ENCODE results near the gene NR6A1. TPM values are rescaled to one million over a fixed set of nuclear protein-coding genes. Genes with fewer than 3 reads are reported as not detected.
"Not testable (repeated sequence)": the region's sequence is repeated elsewhere in the genome, so short reads cannot be mapped to it uniquely, and the experiment has no call there.

Gene NR6A1
- polyA plus RNA-seq, 6 donors from 2014 or later, result 0.08 to 0.11 TPM; not detected in 4

GRCh38 chr9:124738075-124738474, 33.0 kb downstream of the NR6A1 start:
- not testable (repeated sequence) for H3K4me3 Mint-ChIP-seq; H3K27me3 Mint-ChIP-seq; DNase-seq; H3K9me3 Mint-ChIP-seq; ATAC-seq (ENCODE audit: low read depth in 2 of 2); H3K27ac Mint-ChIP-seq; H3K36me3 Mint-ChIP-seq
- peaks cover 3 to 12% (median 3%) of the 10 kb centered on the region in 3 donors for H3K4me1 Mint-ChIP-seq

- Mint-ChIP-seq H3K9me3 (no peaks in the 10 kb centered on the region), H3K4me1 (peaks cover 0 to 8% (median 0%) of the 10 kb centered on the region in 3 donors), H3K4me3 (no peak overlapping the region), H3K27me3 (no peaks in the 10 kb centered on the region), H3K36me3 (no peaks in the 10 kb centered on the region), H3K27ac (peak overlapping the region in 2 of 6 donors; percentile 14 to 44)
- ATAC-seq (ENCODE audit: low read depth in 2 of 2) (no peak), DNase-seq (no peak)
Observed at GRCh38 chr9:124735121-124735520, 36.0 kb downstream of the NR6A1 start.

DNA sequence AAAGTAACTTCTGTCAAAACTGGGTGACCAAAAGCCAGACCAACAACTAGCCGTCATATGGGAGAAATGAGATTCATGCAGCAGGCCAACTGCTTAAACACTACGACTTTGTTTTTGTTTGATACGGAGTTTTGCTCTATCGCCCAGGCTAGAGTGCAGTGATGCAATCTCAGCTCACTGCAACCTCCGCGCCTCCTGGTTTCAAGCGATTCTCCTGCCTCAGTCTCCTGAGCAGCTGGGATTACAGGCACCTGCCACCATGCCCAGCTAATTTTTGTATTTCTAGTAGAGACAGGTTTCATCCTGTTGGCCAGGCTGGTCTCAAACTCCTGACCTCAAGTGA, 36.4 kb downstream of the NR6A1 start:
- H3K27ac Mint-ChIP-seq, result peak overlapping the region in 1 of 6 donors; percentile 14
- not testable (repeated sequence) for H3K36me3 Mint-ChIP-seq

DNA sequence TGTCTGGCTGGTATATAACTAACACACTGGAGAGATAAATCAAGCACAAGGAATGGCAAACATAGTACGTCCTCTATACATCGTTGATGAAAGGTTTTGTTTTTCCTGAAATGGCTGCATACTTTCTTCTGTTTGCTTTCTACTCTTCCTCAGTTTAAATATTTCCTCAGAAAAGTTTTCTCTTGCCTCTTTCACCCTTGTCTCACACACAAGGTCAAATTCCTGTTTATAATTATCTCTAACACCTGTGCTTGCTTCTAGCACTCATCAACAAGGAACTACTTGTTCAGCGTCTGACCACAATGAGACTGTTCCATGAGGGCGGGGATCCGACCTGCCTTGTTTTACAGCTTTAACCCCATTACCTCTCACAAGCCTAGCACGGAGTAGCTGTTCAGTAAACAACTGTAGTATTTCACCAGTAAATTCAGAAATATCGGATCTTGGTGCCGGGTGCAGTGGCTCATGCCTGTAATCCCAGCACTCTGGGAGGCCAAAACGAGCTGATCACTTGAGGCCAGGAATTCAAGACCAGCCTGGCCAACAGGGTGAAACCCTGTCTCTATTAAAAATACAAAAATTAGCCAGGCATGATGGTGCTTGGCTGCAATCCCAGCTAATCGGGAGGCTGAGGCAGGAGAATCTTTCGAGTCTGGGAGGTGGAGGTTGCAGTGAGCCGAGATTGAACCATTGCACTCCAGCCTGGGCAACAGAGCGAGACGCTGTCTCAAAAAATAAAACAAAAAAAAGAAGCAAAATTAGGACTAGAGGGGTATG, 37.0 kb downstream of the NR6A1 start:
- Mint-ChIP-seq H3K36me3 (no peaks in the 10 kb centered on the region), H3K27ac (peak overlapping the region in 1 of 6 donors; percentile 9), H3K4me1 (peaks cover 0 to 8% (median 0%) of the 10 kb centered on the region in 3 donors), H3K27me3 (no peaks in the 10 kb centered on the region), H3K4me3 (peak overlapping the region in 2 of 8 donors; percentile 5 to 46), H3K9me3 (no peaks in the 10 kb centered on the region)
- no peak for ATAC-seq (ENCODE audit: low read depth in 2 of 2)
- DNase-seq, result no peak

More for the DNA sequence above, 36.4 kb downstream of the NR6A1 start:
- not testable (repeated sequence) for ATAC-seq (ENCODE audit: low read depth in 2 of 2); H3K27me3 Mint-ChIP-seq; DNase-seq; H3K4me1 Mint-ChIP-seq; H3K4me3 Mint-ChIP-seq; H3K9me3 Mint-ChIP-seq

DNA sequence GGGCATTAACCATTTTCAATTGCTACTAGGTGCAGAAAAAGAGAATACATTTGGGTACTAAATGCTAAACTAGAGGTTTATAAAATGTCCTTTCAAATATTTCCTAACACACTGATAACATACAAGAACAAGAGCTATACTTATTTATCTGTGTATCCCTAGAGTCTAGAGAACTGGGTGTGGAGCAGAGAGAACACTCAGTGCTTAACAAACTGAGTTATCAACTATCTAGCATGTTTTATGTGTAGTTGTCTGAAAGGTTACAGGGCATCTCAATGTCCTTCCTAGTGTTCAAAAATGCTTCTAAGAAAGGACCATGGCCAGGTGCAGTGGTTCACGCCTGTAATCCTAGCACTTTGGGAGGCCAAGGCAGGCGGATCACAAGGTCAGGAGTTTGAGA, 40.3 kb downstream of the NR6A1 start:
- no peaks in the 10 kb centered on the region for H3K9me3 Mint-ChIP-seq
- no peak for DNase-seq
- H3K27ac Mint-ChIP-seq, result no peak overlapping the region
- ATAC-seq (ENCODE audit: low read depth in 2 of 2), result no peak
- no peak overlapping the region for H3K4me3 Mint-ChIP-seq
- no peaks in the 10 kb centered on the region for H3K36me3 Mint-ChIP-seq
- peaks cover 0 to 8% (median 0%) of the 10 kb centered on the region in 3 donors for H3K4me1 Mint-ChIP-seq
- H3K27me3 Mint-ChIP-seq, result no peaks in the 10 kb centered on the region

DNA sequence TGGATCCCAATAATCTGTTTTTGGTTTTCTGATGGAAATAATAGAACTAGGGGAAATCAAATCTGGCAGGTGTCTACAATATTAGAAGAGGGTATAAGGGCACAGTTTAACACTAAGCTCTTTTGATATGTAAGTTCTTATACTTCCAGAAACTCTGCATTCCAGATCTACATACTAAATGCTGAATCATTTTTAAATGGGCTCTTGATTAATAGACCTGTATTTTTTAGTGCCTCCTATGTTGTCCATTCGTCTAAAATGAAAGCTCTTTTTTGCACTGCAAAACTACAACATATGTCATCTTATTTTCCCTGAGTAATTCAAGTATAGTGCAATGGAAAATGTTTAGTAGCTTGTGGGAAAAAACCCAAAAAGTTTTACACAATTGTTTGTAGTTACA, 44.2 kb downstream of the NR6A1 start:
- Mint-ChIP-seq H3K9me3 (no peaks in the 10 kb centered on the region), H3K27ac (no peak overlapping the region), H3K27me3 (no peaks in the 10 kb centered on the region), H3K36me3 (no peaks in the 10 kb centered on the region), H3K4me1 (no peaks in the 10 kb centered on the region), H3K4me3 (no peak overlapping the region)
- DNase-seq (no peak), ATAC-seq (ENCODE audit: low read depth in 2 of 2) (no peak)

DNA sequence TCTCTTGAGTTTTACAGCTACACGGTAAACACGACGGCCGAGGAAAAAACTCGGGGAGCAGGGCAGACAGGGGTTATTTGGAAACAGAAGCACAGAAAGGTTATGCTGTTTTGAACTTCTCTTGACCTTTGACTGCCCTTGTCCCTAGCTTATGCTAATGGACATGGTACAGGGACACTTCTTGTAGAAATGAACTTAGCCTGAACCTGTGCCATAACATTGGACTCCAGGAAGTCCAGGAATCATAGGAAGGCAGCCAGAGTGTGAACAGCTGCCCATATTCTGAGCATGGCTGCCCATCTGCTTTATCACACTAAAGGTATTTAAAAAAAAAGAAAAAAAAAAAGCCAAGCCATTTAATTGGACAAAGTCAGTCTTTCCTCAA, 46.1 kb downstream of the NR6A1 start:
- ATAC-seq (ENCODE audit: low read depth in 2 of 2) (no peak), DNase-seq (no peak)
- Mint-ChIP-seq H3K4me1 (no peaks in the 10 kb centered on the region), H3K36me3 (no peaks in the 10 kb centered on the region), H3K27me3 (no peaks in the 10 kb centered on the region), H3K4me3 (no peak overlapping the region), H3K9me3 (no peaks in the 10 kb centered on the region), H3K27ac (no peak overlapping the region)

DNA sequence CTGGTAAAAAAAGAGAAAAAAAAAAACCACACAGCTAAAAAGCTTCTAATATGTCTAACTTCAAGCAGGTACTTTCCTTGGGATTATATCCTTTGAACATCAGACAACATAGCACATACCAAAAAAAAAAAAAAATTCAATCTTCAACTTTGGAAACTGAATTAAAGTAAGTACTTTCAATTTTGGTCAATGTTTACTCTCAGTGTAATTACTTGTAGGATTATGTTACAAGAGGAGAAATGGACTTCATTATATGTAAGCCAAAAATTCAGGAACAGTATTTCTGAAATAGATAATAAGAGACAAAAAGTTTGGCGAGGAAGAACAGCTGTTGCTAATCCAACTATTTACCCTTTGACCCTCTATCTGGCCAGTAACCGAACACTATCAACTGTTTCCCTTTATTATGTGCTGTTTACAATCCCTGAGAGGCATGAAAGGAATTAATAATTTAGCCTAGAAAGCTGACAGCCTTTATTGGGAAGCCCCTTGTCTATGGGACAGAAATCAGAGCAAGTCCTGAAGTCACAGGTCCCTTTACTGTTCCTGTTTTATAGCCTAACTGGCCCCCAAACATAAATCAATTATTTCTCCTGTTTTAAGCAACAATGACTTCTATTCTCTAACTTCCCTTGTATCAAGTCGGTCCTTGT, 46.6 kb downstream of the NR6A1 start:
- no peak for DNase-seq
- no peak overlapping the region for H3K4me3 Mint-ChIP-seq
- no peak for ATAC-seq (ENCODE audit: low read depth in 2 of 2)
- no peaks in the 10 kb centered on the region for H3K27me3 Mint-ChIP-seq
- H3K9me3 Mint-ChIP-seq, result no peaks in the 10 kb centered on the region
- no peaks in the 10 kb centered on the region for H3K36me3 Mint-ChIP-seq
- H3K4me1 Mint-ChIP-seq, result no peaks in the 10 kb centered on the region
- peak overlapping the region in 1 of 6 donors; percentile 20 for H3K27ac Mint-ChIP-seq

- Mint-ChIP-seq H3K4me3 (no peak overlapping the region), H3K27ac (no peak overlapping the region), H3K4me1 (no peaks in the 10 kb centered on the region), H3K36me3 (no peaks in the 10 kb centered on the region), H3K27me3 (no peaks in the 10 kb centered on the region), H3K9me3 (no peaks in the 10 kb centered on the region)
- no peak for DNase-seq
- ATAC-seq (ENCODE audit: low read depth in 2 of 2), result no peak
Observed at GRCh38 chr9:124723352-124723751, 47.8 kb downstream of the NR6A1 start.

GRCh38 chr9:124721109-124721906, 49.8 kb downstream of the NR6A1 start:
- H3K27ac Mint-ChIP-seq, result no peak overlapping the region
- H3K36me3 Mint-ChIP-seq, result no peaks in the 10 kb centered on the region
- no peak overlapping the region for H3K4me3 Mint-ChIP-seq
- no peaks in the 10 kb centered on the region for H3K27me3 Mint-ChIP-seq
- ATAC-seq (ENCODE audit: low read depth in 2 of 2), result no peak
- no peaks in the 10 kb centered on the region for H3K9me3 Mint-ChIP-seq
- no peak for DNase-seq
- H3K4me1 Mint-ChIP-seq, result no peaks in the 10 kb centered on the region

DNA sequence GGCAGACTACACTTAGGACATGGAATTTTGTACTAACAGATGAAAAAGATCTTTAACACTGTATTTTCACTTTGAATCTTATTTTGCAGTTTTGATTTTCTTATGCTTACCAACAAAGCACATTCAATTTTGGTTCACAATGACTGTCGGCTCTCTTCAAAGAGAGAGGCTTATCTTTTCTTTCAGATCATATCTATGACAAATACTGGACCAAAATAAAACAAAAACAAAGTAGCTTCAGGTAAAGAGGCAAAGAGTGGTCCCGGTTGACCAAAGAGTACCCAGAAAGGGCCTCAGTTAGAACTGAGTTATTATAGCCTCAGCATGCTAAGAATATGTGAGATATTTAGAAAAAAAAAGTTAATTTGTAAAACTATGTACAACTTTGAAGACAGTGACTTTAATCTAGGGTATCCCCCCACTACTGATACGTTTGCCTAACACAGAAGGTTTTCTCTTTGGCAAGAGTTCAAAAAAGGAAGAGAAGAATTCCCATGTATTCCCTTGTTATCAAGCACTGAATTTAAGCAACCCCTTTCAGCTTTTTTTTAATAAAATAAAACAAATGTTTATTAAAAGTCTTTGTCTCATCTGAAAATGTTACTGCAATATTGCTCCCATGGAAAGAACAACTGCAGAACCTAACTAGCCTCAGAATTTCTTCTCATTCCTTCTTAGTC, 50.5 kb downstream of the NR6A1 start:
- no peak for DNase-seq
- H3K4me3 Mint-ChIP-seq, result no peak overlapping the region
- H3K27me3 Mint-ChIP-seq, result no peaks in the 10 kb centered on the region
- no peak for ATAC-seq (ENCODE audit: low read depth in 2 of 2)
- no peaks in the 10 kb centered on the region for H3K4me1 Mint-ChIP-seq
- no peak overlapping the region for H3K27ac Mint-ChIP-seq
- H3K9me3 Mint-ChIP-seq, result no peaks in the 10 kb centered on the region
- no peaks in the 10 kb centered on the region for H3K36me3 Mint-ChIP-seq

DNA sequence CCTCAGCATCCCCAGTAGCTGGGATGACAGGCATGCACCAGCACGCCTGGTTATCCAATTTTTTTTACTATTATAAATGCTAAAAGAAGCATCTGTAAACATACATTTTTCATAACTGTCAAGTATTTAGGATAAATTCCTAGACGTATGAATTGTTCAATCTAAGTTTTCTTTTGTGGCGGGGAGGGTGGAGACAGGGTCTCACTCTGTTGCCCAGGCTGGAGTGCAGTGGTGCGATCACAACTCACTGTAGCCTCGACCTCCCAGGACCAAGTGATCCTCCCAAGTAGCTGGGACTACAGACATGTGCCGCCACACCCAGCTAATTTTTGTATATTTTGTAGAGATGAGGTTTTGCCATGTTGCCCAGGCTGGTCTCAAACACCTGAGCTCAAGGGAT, 52.2 kb downstream of the NR6A1 start:
- DNase-seq, result no peak
- H3K4me1 Mint-ChIP-seq, result no peaks in the 10 kb centered on the region
- ATAC-seq (ENCODE audit: low read depth in 2 of 2), result no peak
- H3K27me3 Mint-ChIP-seq, result no peaks in the 10 kb centered on the region
- H3K36me3 Mint-ChIP-seq, result no peaks in the 10 kb centered on the region
- no peak overlapping the region for H3K27ac Mint-ChIP-seq
- no peak overlapping the region for H3K4me3 Mint-ChIP-seq
- H3K9me3 Mint-ChIP-seq, result no peaks in the 10 kb centered on the region

DNA sequence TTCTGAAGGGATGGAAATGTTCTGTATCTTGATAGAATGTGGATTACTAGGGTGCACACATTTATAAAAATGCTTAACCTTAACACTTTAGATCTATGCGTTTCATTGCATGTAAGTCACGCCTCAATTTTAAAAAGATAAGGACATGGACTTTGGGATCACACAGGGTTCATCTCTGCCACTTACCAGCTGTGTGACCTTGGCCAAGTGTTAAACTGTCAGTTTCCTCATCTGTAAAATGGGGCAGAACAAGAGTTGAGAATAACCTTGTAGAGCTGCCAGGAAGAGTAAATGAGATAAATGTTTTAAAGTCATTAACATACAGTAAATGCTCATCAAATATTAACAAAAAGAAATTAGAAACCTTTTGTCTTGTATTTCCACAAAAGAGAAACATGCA, 53.5 kb downstream of the NR6A1 start:
- Mint-ChIP-seq H3K4me3 (no peak overlapping the region), H3K27ac (no peak overlapping the region), H3K27me3 (no peaks in the 10 kb centered on the region), H3K9me3 (no peaks in the 10 kb centered on the region), H3K4me1 (no peaks in the 10 kb centered on the region), H3K36me3 (no peaks in the 10 kb centered on the region)
- DNase-seq (no peak), ATAC-seq (ENCODE audit: low read depth in 2 of 2) (no peak)

Data from naive B cell (primary cell).